HEK293T (cell line): Measurements from ENCODE around the gene ARAP2.

ENCODE experiments used
- BHLHE40 ChIP-seq: fragments of 450-650 bp; IDR thresholded peaks from 2 replicates; pipeline ENCODE4 v1.6.1; 2016; ENCODE audit warnings: mild to moderate bottlenecking, moderate library complexity, borderline replicate concordance
- CTBP1 ChIP-seq: fragments of 450-650 bp; IDR thresholded peaks from 2 replicates; pipeline ENCODE4 v1.6.1; 2016; ENCODE audit warnings: borderline replicate concordance
- ELF4 ChIP-seq: fragments of 450-650 bp; IDR thresholded peaks from 2 replicates; pipeline ENCODE4 v1.6.1; 2017; ENCODE audit warnings: antibody characterized with exemption
- FOXA1 ChIP-seq: fragments of 450-650 bp; IDR thresholded peaks from 2 replicates; pipeline ENCODE4 v1.6.1; 2016; ENCODE audit warnings: mild to moderate bottlenecking
- FOXK2 ChIP-seq: fragments of 450-650 bp; IDR thresholded peaks from 2 replicates; pipeline ENCODE4 v1.6.1; 2016; ENCODE audit warnings: mild to moderate bottlenecking
- FOXM1 ChIP-seq: fragments of 450-650 bp; IDR thresholded peaks from 2 replicates; pipeline ENCODE4 v1.6.1; 2017; ENCODE audit warnings: mild to moderate bottlenecking, borderline replicate concordance
- NFRKB ChIP-seq: fragments of 450-650 bp; IDR thresholded peaks from 2 replicates; pipeline ENCODE4 v1.6.1; 2016; ENCODE audit warnings: mild to moderate bottlenecking, moderate library complexity
- PKNOX1 ChIP-seq: fragments of 450-650 bp; IDR thresholded peaks from 2 replicates; pipeline ENCODE4 v1.6.1; 2016
- SP1 ChIP-seq: fragments of 450-650 bp; IDR thresholded peaks from 2 replicates; pipeline ENCODE4 v1.6.1; 2017
- SUZ12 ChIP-seq: fragments of 450-650 bp; IDR thresholded peaks from 2 replicates; pipeline ENCODE4 v1.6.1; 2016; ENCODE audit warnings: mild to moderate bottlenecking
- ZNF384 ChIP-seq: fragments of 450-650 bp; IDR thresholded peaks from 2 replicates; pipeline ENCODE4 v1.6.1; 2016

- TF ChIP-seq PKNOX1 (no peak), BHLHE40 (no peak), NFRKB (no peak), SP1 (no peak), FOXA1 (no peak), CTBP1 (no peak), SUZ12 (no peak), FOXM1 (no peak), ZNF384 (no peak), FOXK2 (no peak), ELF4 (no peak)
Observed at GRCh38 chr4:36173905-36174304, 70.4 kb downstream of the ARAP2 start.
